GM21447 (cell line): ENCODE results near the gene CCDC188.

Experiments used
- ATAC-seq: cut with Tn5 transposase; IDR thresholded peaks from one replicate; pipeline ENCODE4 v1.9.1; 2021; ENCODE audit not compliant: unreplicated experiment

CCDC188 gene

DNA sequence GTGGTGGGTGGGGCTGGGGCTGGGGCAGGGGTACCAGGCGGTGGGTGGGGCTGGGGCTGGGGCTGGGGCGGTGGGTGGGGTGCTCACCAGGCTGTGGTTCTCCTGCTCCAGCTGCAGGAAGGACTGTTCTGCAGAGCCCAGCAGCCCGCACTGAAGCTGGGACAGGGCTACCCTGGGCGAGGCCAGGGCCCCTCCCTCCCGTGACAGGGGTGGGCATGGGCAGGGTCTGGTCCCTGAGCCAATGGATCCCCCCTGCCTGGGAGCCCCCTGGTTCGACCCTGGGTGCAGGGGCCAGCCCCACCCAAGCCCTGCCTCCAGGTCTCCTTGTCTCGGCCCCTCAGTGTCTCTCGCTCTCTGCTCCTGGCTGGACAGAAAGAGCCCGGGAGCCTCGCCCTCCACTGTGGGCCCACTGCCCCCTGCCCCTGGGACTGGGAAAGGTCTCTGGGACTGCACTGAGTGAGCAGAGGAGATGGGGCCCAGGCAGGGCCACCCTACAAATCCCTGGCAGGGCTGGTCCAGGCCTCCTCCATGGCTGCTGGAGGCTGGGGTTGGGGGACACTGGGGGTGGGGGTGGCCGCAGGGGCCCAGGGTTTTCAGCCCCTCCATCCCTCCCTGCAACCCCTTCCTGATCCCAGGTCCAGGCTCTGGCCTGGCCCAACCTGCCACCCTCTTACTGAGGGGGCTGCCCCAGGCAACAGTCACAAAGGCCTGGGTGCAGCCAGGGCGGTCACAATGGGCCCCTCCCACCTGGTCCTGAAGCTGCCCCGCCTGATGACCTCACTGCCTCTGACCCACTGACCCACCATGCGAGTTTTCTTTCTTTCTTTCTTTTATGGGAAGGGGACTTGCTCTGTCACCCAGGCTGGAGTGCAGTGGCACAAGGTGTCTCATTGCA, at the start of gene CCDC188:
CCDC188 (minus strand) TSS at position 675 of the 895 bp plus-strand sequence; CDS start at position 606, 69 bp downstream.
- no peak for ATAC-seq

DNA sequence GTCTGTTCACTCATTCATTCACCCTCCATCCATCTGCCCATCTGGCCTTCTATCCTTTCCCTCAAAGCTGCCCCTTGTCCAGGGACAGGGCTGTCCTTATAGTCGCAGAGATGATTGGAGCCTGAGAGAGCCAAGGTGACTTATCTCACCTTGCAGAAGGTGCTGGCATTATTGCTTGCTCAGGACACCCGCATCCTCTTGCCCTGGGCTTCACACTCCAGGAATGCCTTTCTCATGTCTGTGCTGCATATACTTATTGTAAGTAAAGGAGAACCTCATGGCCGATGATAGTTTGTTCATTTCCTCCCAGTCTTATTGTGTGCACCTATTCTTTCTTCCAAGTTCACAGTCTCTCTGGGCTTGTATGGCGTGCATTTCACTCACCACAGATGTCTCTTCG, 49.1 kb upstream of the CCDC188 start:
- ATAC-seq = no peak

DNA sequence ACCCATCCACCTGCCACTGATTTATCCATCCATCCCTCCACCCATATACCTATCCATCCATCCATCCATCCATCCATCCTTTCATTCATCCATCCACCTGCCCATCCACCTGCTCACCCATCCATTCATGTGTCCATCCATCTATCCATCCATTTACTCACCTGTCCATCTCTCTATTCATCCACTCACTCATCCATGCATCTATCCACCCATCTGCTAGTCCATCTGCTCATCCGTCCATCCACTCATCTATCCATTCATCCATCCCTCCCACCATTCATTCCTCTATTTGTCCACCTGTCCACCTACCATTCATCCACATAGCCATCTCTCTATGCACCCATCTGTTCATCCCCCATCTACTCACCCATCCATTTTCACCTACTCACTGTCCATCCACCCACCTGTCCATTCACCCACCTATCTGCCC, 48.6 kb upstream of the CCDC188 start:
- ATAC-seq = no peak

DNA sequence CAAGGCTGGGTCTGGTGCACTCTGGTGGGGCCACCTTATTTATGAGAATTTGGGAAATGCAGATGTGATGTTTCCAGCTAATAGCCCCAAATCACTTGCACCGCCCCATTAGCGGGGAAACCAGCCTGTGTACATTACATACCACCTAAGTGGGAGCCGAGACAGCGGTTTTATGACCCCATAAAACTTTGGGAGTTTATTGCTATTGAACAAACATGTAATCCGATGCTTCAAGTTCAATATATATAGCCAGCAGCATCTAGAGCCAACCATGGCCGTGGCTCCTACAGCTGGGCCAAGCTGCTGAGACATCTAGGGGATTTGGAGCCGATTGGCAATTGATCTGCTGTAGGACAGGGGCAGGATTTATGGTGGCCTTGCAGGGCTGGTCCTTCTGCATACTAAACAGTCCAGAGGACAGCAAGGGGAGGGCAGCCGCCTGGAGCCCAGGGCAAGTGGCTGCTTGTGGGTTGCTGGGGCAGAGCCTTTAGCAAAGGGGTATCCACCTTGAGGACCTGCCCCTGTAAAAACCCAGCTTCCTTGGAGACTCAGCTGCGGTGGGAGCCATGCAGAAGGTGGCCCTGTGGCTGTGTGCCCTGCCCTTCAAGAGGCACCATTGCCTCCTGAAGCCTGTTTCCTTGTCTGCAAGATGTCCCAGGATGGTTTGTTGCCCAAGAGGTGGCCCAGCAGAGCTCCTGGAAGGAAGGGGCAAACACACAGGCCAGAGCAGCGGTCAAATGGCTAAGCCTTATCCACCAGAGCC, 47.9 kb upstream of the CCDC188 start:
- ATAC-seq = no peak

DNA sequence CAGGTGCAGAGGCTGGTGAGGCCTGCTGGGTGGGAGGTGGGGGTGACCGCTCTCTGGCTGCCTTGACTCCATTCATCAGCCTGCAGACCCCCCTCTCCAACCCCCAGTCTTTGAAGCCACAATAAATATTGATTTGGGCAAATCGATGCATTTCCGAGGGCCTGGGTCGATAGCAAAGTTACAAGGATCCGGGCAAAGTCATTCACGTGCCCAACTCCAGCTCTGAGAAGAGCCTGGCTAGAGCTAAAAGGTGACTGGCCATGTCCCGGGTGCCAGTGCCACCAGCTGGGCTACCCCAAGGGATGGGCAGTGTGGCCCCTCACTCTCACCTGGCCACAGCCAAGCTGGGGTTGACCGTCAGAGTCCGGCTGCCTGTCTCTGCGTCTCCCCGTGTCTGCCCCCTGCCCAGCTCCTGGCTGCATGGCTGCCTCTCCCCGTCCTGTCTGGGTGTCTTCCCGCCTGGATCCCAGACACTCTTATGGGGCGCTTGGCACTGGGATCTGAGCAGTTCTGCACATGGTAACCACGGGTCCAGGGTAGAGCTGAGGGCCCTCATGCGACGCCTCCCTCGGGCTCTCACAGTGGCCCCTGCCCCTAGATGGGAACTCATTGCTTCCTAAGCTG, 46.7 kb upstream of the CCDC188 start:
- ATAC-seq = no peak

DNA sequence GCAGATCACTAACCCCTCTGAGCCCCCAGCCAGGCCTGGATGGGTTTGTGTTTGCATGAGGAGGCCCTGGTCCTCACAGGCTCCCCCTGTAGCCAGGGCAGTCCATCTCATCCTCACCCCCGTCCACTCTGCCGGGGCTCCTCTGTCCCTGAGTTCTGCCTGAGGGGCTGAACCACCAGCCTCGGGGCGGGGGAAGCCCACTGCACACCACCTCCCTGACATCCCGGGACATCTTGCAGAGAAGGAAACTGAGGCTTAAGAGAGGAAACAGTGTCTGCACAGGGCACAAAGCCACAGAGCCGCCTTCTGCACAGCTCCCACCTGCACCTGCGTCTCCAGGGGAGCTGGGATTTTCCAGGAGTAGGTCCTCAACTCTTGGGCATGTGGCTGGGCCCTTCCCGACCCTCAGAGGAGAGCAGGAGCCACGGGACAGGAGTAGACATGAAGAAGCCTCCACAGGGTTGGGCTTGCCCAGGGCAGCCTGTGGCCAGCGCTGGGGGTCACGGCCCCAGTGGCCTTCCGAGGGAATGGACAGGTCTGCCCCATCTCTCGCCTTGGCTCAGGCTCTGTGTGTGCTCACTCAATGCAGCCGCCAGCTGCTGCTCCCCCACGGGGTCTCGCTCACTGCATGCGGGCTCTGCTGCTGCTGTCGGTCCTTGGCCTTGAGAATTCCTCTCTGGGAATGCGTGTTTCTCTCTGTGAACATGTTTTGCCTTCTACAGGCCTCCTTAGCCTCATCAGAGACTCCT, 45.4 kb upstream of the CCDC188 start:
- no peak for ATAC-seq

DNA sequence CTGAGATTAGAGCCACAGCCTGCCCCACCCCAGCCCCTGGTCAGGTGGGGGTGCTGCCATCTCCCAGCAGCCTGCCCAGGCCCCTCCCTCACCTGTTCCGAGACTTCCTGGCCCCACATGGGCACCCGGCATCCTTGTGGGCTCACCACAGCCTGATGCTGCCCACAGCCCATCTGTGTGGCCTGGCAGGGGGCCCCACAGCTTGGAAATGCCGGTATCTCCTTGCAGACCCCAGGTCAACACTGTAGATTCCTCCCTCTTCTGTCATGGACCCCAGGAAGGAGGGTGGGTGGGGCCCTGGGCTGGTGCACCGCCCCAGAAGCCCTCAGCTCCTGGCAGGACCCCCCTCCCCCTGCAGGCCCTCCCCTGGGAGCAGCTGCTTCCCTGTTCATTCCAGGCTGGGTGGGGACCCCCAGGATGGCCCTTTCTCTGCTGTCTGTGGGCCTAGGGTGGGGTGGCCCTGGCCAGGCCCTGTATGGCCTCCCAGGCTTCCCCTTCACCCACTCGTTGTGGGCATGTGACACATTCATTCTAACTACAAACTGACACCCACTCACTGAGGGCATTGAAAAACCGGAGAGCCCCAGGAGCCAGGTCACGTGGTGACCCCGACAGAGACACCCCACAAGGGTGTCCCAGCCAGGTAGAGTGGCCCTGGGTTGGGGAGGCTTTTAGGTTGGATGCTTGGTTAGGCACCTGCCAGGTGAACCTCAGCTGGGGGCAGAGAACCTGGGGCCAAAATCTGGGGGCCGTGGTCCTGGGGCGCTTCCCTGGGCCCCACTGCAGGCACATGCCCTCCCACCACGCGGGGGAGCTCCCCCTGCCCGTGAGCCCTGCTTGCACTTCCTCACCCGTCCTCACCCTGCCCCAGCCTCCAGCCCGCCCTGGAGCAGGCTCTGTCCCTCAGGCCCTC, 44.1 kb upstream of the CCDC188 start:
- ATAC-seq = no peak

DNA sequence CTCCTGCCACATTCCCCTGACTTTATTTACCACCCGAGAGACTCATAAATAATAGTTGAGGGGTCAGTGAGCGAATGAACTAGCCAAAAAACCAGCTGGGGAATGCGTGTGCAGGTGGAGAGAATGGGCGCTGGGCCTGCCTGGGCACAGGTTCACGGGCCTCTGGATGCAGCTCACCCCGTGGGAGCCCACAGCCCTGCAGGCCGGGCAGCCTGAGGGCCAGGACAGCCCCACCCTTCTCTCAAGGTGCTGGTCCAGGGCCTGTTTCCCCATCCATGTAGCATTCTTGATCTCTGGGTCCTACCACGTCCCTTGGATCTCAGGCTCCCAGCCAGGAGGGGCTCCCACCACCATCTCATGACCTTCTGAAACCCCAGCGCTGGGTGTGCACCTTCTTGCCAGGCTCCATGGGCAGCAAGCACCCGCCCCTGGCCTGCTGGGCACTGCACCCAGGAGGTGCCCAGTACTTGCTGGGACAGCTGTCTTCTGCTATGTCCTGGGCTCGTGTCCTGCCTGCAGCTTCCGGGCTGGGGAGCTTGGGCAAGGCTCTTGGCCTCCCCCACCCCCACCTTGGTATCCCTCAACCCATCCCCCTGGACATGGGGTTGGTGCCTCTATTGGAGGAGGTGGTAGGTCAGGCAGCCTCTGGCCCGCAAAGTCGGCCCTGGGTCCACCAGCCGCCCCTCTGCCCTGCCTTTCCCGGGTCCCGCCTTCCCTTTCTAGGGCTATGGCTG, 43.1 kb upstream of the CCDC188 start:
- ATAC-seq = no peak

DNA sequence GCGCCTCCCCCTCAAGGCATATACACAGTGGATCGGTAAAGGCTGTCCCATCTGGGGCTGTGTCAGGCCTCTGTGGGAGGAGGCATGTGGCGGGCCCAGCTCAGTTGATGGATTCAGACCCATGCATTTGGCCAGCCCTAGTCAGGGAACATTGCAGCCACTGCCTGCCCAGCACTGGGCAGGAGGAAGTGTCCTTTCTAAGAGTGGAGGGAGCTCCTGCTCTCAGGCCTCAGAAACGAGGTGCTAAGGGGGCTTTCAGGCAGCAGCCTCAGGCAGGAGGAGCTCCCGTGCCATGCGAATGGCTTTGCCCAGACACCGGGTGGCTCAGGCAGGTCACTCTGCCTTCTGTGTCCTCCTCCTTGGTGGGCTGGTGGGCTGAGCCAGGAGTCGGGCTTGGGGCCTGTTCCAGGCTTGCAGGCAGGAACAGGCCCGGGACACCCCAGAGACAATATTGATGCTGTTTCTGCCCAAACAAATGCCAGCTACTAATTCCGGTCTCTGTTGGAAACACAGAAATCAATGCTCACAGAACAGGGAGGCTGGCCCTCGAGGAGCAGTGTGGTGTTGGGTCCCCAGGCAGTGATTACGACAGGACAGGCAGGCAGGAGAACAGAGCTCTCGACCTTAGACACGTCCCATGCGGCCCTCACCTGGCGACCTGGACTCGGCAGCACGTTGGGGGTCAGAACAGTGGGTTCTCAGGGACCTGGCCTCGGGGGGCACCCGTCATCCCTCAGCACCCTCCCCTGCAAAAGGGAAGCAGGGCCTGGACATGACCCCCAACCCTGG, 42.3 kb upstream of the CCDC188 start:
- no peak for ATAC-seq

DNA sequence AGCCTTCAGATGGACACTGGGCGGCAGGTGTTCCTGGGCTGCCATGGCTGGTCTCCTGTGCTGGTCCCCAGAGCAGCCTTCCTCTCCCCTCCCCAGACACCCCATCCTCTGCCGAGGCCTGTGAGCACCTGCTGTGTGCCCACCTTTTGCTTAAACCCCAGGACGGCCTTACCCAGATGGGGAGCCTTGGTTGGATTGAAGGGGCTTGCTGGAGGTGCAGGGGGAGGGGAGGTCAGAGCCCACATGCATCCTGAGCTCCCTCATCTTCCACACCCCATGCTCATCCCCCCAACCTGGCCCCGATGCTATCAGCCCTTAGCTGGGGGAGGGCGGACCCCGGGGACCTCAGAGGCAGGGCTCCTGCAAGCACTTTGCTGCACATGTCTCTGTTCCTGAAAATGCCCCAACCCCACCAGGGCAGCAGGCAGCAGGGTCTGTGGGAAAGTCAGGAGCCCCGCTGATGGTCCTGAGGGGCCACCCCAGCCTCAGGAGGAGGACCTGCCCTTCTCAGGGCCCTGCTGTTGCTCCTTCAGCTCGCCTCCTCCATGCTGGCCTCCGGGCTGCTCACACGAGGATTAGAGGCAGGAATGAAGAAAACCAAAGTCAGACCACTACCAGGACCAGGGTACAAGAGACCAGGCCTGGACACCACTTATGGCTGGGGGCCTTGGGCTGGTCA, 41.6 kb upstream of the CCDC188 start:
- no peak for ATAC-seq

DNA sequence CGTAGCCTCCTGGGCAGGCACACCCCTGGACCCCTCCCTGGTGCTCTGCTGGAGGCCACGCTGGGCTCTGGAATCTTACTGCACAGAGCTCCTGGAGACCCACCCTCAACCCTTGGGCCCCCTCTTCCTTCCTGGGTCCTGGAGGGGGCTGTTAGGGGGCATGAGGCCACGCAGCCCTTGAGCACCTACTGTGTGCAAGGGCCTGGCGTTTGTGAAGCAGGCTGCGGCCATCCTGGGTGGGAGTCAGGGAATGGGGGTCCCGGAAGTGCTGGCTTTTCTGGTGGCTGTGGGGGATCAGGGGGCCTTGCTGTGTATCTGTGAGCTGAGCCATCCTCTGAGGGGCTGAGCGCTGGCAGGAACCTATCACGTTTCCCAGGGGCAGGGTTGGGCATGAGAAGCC, 40.9 kb upstream of the CCDC188 start:
- ATAC-seq = no peak

DNA sequence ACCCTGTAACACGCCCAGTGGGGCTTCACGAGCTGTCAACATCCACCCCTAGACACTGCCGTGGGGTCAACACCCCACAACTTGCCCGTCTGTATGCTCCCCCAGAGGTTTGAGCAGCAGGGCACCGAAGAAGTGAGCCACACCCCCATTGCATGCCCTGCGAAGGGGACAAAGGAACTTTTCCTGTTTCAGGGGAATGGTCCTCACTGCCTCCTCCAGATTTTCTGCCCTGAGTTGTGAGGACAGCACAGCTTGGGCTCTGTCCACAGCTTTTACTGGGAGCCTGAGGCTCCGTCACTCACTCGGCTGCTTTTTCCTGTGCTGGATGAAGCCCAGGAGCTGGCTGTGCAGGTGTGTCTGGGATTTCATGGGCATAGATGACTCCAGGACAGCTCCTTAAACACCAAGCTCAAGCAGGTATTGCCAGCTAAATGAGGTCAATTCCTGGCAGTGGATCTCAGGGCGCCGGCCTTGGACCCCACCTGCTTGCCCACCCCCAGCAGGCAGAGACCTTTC, 40.2 kb upstream of the CCDC188 start:
- ATAC-seq = no peak

DNA sequence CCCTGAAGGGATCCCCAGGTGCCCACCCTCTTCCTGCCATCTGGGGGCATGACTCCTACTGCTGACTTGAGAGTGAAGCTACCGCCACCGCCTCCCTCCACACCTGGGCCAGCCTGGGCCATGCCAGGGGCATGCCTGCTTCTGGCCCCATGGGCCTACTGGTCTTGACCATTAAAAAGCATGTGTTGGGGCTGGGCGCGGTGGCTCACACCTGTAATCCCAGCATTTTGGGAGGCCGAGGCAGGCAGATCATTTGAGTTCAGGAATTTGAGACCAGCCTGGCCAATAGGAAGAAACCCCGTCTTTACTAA, 37.7 kb upstream of the CCDC188 start:
- no peak for ATAC-seq

DNA sequence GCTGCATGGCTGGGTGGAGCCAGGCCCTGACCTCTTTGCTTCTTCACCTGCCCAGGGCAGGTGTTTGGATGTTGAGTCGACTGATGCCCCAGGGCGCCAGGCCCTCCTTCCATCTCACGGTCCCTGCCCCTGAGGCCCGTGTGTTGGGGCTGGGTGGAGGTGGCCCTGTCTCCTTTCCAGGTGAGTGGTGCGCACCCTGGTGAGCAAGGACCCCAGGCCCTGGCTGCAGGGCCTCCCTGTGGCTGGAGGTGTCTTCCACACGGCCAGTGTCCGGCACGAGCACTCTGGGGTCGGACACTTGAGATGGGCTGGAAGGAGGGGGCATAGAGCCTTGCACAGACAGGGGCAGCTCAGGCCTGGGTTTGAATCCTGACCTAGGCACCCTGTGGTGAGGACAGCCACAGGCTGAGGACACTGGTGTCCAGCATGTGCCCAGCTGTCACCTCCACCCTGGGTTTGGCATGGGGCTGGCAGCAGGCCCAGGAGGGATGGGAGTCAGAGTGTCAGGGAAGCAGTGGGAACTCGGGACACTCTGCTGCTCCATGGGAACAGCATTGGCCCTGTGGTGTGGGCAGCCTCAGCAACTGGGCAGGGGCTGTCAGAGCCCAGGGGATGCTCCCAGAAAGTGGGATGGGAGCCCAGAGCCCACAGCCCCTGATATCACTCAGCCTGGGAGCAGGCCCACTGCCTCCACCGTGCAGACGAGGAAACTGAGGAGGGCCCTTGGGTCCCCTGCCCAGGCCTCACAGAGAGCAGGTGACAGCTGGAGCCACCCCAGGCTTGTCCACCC, 37.1 kb upstream of the CCDC188 start:
- no peak for ATAC-seq

DNA sequence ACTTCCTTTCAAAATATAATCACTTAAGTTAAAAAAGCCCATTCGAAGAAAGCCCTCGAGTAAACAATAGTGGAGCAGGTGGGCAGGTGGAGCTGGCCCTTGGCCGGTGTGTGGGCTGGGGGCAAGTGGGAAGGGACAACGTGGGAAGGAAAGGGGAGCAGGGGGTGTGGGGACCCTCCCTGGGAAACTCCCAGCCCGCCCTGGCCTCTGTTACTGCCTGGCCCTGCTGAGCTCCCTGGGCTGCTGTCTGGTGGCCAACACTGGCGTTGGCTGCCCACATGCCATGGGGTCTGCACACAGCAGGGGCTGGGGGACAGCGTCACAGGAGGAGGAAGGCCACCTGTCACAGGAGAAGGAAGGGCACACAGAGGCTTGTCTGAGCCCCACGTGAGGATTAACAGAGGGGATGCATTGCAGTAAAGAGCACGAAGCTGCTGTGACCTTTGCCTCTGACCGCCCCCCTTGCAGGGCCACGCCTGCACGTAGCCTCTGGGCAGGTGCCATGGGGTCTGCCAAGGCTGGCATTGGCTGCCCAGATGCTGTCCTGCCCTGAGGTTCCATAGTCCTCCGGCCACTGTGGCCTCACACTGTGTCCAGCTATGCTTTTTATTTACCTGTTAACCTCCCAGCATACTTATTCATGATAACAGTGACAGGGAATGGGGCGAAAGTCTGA, 36.2 kb upstream of the CCDC188 start:
- ATAC-seq = no peak

DNA sequence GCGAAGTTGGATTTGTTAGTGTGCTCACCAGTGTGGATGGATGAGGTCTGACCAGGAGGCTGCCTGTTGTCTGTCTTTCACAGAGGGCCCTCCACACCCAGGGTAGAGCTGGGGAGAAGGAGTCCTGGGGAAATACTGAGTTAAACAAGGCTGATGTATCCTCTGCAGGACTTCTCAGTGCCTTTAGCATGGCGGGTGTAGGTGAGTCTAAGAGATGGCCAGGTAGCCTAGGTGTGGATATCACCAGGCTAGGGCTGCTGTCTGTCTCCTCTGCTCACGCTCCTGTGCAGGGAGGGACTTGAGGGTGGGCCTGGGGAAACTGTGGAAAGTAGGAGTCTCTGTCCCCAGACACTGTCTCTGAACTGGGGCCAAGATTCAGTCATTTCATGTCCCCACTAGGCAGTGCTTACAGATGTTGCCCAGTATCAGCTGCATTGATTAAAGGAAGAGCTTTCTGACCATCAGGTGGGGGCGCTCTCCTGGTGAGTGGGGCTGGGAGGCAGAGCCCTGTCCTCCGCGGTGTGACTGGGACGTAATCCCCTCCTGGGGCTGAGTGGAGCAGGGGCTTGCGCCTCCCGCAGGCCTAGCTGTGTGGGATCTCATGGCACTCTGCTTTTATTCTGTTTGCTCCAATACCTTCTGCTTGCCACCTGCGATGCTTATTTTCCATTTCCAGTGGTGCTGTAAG, 35.5 kb upstream of the CCDC188 start:
- ATAC-seq = no peak
